NCI-H446 (cell line): Measurements from ENCODE around the gene CFAP74.
"Not testable (repeated sequence)": the region's sequence is repeated elsewhere in the genome, so short reads cannot be mapped to it uniquely, and the experiment has no call there.

Source experiments
- DNase-seq, 2 experiments: peaks; one replicate each; lab custom pipeline; 2025; lab: John Stamatoyannopoulos, UW

Gene CFAP74

DNA sequence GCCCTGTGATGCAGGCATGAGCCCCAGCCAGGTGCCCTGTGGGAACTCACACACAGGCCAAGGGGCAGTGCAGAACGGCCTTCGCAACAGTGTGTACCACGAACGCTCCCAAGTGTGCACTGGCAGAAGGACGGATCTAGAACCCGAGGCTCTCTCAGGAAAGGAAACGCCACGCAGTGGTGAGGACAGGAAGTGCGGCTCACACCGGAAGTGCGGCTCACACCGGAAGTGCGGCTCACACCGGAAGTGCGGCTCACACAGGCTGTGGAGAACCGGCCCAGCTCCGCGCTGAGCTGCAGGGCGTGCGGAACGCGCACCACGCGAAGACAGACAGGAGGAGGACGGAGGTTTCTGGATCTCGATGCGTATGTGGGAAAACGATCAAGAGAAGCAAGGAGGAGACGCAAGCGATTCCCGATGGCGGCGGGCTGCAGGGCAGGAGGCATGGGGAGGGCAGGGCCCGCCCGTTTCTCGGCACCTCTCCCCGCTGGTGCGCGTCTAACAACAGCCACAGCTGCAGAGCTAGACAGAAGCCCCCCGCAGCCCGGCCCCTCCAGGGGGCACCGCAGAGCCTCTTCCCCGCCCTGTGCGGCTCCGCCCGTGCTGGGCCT is 48.6 kb downstream of the CFAP74 start:
- DNase-seq: no peak

- DNase-seq: no peak
Measured at GRCh38 chr1:1954015-1954414, 49.6 kb downstream of the CFAP74 start.

- DNase-seq: no peak
Measured at GRCh38 chr1:1950940-1951339, 52.6 kb downstream of the CFAP74 start.

DNA sequence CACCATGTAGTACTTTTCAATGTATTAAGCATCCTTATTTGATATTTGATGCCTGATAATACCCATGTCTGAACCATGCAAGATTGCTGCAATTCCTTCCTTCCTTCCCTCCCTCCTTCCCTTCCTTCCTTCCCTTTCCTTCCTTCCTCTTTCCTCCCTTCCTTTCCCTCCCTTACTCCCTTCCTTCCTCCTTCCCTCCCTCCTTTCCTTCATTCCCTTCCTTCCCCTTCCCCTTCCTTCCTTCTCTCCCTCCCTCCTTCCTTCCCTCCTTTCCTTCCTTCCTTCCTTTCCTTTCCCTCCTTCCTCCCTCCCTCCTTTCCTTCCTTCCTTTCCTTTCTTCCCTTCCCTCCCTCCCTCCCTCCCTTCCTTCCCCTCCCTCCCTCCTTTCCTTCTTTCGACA is 54.8 kb downstream of the CFAP74 start:
- DNase-seq: no peak

DNA sequence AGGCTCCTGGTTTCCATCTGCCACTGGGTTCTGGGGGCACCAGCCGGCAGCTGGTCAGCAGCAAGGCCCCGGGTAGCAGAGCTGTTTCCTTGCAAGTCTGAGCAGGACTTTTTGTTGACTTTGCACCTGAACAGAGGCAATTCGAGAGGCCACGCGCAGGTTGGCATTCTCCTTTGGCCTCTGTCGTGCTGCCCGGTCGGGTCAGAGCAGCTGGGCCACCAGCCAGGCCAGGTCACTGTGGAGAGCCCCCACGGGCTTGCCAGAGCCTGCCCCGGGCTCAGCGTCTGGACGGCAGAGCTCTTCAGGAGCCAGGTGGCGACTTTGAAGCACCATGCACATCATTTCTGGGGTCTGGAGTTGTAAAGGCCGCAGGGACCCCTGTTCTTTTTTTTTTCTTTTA is 56.1 kb downstream of the CFAP74 start:
- no peak for DNase-seq

DNA sequence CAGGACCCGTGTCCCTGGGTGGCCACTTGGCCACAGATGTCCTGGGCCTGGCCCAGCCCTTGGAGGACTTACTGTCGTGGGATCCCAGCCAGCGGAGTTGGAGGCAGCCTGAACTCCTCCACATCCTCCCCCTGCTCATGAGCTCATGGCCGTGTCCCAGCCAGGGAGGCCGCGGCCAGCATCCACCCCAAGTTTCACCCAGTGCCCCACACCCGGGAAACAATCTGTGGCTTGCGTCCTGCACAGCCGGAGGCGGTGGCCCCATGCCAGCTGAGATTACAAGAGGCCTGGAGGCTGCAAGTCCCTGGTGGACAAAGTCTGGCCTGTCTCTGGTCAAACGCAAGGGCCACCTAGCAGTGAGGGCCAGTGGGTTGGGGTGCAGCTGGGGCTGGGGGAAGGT is 57.0 kb downstream of the CFAP74 start:
- no peak for DNase-seq

DNA sequence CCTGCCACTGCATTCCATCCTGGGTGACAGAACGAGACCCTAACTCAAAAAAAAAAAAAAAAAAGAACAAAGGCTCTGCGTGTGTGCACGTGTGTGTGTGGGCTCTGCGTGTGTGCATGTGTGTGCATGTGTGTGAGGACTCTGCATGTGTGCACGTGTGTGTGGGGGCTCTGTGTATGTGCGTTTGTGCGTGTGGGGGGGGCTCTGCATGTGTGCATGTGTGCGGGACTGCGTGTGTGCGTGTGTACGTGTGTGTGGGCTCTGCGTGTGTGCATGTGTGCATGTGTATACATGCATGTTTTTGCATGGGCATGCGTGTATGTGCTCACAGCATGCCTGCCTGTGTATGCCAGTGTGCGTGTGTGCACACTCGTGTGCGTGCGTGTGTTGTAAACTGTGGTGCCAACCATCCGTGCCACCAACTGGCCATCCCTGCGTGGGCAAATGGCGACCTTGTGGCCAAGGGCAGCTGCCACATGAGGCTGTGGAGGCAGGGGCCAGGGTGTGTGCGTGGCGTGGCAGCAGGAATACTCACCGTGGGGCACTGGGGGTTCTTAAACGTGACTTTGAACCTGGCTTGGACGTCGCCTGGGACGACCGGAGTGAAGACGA is 57.7 kb downstream of the CFAP74 start:
- DNase-seq: no peak

- peak in 1 of 2 experiments; percentile 42 for DNase-seq
Measured at GRCh38 chr1:1943834-1944570, 59.6 kb downstream of the CFAP74 start.

DNA sequence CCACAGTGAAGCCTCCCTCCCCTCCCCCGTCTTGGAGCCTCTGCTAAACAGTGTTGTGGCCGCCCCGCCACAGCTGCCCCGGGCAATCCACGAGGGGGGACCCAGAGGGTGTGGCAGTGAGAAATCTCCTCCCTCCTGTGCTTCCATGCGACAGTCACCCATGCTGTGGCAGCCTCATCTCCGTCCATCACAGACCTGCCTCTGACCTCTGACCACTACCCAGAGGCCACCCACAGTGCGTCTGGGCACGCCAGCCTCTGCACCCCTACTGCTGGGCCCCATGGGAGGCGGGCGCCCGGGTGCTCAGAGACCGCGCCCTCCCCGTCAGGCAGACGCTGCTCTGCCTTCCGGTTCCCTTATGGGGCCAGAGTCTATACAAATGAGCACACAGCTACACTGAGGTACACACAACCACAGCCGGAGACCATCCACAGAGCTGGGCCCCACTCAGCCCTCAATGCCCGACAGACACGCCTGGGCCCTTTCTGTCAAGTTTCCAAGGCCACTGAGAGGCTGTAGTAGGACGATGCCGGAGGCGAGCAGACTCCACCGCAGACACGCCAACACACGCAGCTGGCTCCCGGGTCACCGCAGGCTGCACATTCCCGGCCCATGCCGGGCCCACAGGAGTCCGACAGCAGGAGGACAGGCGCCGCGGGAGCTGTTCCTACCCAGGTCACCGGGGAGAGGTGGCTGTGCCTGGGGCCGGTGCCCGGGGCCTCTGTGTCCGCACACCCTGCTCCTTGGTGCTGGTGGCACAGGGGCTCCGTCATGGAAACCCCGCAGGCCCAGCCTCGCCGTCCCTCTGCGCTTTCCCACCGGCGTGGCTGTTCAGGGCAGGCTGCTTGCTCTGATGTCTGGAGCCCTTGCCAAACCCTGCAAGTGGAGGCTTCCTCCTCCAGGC is 60.6 kb downstream of the CFAP74 start:
- no peak for DNase-seq

DNA sequence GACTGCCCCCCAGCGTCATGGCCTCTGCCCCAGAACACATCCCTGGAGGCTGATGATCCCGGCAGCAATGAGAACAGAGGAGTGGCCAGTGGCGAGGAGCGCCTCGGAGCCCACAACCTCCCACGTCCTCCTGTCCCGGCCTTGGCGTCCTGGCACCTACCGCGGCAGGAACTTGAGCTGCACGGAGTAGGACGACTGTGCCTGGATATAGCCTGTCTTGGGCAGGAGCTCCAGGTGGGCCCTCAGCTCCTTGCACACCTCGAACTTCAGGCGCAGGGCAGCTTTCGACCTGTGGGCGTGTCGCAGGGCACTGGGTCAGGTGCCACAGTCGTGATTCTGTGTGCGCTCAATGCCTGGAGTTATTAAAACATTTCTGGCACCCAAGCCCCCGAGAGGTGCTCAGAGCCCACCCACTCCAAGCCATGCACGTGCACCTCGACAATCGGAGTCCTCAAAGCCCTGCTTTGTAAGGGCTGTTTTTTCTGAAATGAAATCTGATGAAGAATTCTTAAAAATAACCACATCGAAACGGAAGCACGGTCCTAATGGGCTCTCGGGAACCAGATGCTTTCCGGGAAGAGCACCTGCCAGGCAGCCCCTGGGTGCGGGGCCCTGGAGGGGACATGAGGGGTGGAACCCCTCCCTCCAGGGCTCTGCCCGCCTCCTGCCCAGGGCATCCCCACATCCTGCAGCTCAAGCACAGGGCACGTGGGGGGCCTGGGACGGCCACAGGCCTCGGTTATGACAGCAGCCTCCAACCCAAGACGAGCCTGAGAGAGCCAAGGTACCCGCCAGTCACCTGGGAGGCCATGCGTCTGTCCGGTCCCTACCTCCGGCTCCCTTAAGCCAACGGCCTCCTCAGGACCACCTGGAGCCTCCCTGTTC is 61.5 kb downstream of the CFAP74 start:
- DNase-seq: no peak

- DNase-seq: no peak
Measured at GRCh38 chr1:1941211-1941841, 62.3 kb downstream of the CFAP74 start.

- no peak for DNase-seq
Measured at GRCh38 chr1:1940123-1940425, 63.5 kb downstream of the CFAP74 start.

DNA sequence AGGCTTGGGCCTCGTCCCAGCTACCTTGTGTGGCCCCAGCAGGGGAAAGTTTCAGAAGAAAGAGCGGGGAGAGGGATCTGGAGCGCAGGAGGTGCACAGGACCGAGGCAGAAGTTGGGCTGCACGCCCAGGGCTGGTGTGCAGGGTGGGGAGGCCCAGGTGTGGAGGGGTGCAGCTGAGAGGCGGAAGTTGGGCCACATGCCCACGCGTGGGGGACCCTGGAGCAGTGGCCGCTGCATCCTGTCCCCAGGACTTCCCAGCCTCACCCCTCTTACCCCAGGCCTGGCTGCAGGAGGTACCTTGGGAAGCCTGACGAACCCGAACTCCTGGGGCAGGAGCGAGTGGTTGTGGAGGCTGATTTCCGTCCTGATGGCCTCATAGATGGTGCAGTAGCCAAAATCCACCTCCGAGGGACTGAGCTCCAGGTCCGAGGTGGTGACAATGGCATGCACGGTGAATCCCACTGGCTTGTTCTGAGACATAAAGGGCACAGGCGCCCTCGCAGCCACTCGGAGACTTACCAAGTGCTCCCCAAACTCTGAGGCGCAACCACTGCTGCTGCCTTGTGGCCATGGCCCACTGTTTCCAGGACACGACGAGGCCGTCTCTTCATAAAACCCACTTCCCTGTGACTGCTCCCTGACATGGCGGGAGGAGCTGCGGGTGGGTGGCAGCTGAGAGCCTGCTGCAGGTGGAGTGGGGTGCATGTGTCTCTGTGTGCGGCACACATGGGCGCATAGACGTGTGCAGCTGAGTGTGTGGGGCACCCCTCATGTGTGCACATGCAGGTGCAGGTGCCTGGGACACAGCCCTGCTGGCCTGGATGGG is 64.1 kb downstream of the CFAP74 start:
- DNase-seq: no peak

- DNase-seq: no peak
Measured at GRCh38 chr1:1938613-1939295, 64.8 kb downstream of the CFAP74 start.

- DNase-seq: no peak
Measured at GRCh38 chr1:1938276-1938573, 65.4 kb downstream of the CFAP74 start.

- DNase-seq: no peak
Measured at GRCh38 chr1:1937549-1938275, 65.9 kb downstream of the CFAP74 start.

DNA sequence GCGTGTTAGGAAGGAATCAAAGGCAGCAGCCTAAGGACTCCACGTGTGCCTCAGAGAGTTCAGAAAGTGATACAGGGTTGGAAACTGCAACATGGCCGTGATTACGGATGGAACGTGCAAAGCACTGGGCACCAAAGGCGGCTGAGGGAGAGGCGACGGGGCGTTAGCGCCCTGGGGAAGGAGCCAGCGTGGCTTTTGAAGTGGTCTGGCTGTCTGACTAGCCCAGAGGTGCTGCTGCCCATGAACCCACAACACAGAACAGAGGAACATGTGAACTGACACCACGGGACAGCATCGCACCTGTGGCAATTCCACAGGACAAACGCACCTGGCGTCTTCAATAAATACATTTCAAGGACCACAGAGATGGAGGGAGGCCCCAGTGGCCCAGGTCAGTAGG is 66.5 kb downstream of the CFAP74 start:
- DNase-seq: no peak

DNA sequence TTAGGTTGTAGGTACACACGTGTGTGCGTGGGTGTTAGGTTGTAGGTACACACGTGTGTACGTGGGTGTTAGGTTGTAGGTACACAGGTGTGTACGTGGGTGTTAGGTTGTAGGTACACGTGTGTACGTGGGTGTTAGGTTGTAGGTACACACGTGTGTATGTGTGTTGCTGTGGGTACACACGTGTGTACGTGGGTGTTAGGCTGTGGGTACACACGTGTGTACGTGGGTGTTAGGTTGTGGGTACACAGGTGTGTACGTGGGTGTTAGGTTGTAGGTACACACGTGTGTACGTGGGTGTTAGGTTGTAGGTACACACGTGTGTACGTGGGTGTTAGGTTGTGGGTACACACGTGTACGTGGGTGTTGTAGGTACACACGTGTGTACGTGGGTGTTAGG is 68.7 kb downstream of the CFAP74 start:
- not testable (repeated sequence) for DNase-seq
